ENCODE measurements around the gene BCL3. TPM values are rescaled to one million over a fixed set of nuclear protein-coding genes. Genes with fewer than 3 reads are reported as not detected.

BCL3 gene
- total RNA-seq, 6 experiments from 2014 or later = 12.9 to 20.1 (median 16.7) TPM

GRCh38 chr19:44741841-44742329 is 6.6 kb upstream of the BCL3 start:
- H3K9me3 Mint-ChIP-seq = no peaks in the 10 kb centered on the region
- peaks cover 66% of the 10 kb centered on the region for H3K4me1 Mint-ChIP-seq (ENCODE audit: low read depth)
- no peak for TF ChIP-seq CTCF (IDR thresholded peaks at IDR 0.05)
- H3K27me3 Mint-ChIP-seq (ENCODE audit: insufficient read depth) = no peaks in the 10 kb centered on the region; the same call in 1 of the 2 replicates
- peak overlapping the region; percentile 77 for H3K4me3 Mint-ChIP-seq
- H3K27ac Mint-ChIP-seq = peak overlapping the region; percentile 95
- H3K36me3 Mint-ChIP-seq (ENCODE audit: low read depth) = no peaks in the 10 kb centered on the region
- peak; percentile 99 for DNase-seq

DNA sequence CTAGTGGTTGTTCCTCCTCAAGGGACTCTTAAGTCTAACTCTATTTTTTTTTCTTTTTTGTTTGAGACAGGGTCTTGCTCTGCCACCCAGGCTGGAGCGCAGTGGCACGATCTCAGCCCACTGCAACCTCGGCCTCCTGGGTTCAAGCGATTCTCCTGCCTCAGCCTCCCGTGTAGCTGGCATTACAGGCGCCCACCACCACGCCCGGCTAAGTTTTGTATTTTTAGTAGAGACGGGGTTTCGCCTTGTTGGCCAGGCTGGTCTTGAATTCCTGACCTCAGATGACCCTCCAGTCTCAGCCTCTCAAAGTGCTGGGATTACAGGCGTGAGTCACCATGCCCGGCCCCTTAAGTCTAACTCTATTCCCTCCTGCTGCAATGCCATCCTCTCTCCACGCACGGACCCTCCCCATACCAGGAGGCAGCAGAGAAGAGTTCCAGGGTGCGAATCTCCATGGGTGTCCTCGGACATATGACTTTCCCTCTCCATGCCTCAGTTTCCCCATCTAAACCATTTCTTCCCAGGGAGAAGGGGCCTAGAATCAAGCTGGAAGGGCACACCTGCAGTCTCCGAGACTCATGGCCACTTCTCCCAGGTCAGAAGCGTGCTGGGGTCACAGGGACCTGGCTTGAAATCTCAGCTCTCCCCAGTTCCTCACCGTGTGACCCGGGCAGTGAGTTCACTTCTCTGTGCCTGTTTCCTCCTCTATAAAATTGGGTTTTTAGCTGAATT is 6.0 kb upstream of the BCL3 start:
- peak overlapping the region; percentile 77 for H3K4me3 Mint-ChIP-seq
- H3K36me3 Mint-ChIP-seq (ENCODE audit: low read depth) = no peaks in the 10 kb centered on the region
- no peak for TF ChIP-seq CTCF (IDR thresholded peaks at IDR 0.05)
- H3K27me3 Mint-ChIP-seq (ENCODE audit: insufficient read depth) = no peaks in the 10 kb centered on the region; the same call in 1 of the 2 replicates
- peak; percentile 47 for DNase-seq
- peaks cover 68% of the 10 kb centered on the region for H3K4me1 Mint-ChIP-seq (ENCODE audit: low read depth)
- no peaks in the 10 kb centered on the region for H3K9me3 Mint-ChIP-seq
- H3K27ac Mint-ChIP-seq = peak overlapping the region; percentile 95

DNA sequence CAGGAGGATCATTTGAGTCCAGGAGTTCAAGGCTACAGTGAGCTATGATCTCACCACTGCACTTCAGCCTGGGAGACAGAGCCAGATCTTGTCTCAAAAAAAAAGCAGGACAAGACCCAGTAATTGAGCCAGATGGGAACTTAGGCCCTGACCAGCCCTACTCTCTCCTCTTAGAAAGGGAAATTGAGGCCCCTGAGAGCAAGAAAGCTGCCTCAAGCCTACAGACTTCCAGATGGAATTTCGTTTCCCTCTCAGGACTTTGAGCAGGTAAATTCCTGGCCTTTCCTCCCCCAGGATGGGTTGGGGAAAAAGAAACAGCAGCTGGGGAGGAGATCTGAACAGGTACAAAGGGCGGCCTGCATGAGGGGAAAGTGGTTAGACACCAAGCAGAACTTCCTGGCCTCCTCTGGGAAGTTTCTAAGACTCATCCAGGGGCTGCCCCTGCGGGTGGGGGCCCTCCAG is 3.6 kb upstream of the BCL3 start:
- TF ChIP-seq CTCF (IDR thresholded peaks at IDR 0.05) = no peak
- Mint-ChIP-seq H3K4me3 (no peak overlapping the region), H3K9me3 (no peaks in the 10 kb centered on the region), H3K27me3 (ENCODE audit: insufficient read depth) (peaks cover 1% of the 10 kb centered on the region), H3K27ac (peak overlapping the region; percentile 34), H3K4me1 (ENCODE audit: low read depth) (peaks cover 72% of the 10 kb centered on the region), H3K36me3 (ENCODE audit: low read depth) (peaks cover 8% of the 10 kb centered on the region)
- no peak for DNase-seq

DNA sequence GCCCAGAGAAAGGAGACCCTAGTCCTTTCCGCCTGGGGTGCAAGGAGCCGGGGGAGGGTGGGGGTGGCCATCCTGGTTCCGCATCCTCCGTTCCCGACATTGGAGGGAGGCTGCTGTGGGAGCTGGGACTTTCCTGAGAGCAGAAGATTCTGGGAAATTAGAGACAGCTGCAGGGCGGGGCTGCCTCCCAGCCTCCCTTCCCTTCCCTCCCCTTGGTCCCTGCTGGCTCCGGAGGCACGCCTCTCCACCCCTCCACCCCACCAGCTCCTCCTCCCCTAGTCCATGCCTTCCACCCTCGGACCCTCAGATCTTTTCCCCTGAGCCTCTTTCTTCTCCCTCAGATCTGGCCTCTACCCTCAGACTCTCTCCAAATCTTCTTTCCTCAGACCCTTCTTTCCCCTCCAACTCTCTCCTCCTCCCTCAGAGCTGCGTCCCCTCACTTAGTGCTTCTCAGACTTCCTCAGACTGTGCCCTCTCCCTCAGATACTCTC is 3.1 kb upstream of the BCL3 start:
- Mint-ChIP-seq H3K27ac (peak overlapping the region; percentile 34), H3K9me3 (no peaks in the 10 kb centered on the region), H3K4me3 (peak overlapping the region; percentile 23; the same call in 1 of the 2 replicates), H3K36me3 (ENCODE audit: low read depth) (peaks cover 9% of the 10 kb centered on the region), H3K27me3 (ENCODE audit: insufficient read depth) (peaks cover 1% of the 10 kb centered on the region), H3K4me1 (ENCODE audit: low read depth) (peaks cover 71% of the 10 kb centered on the region)
- DNase-seq = peak; percentile 40
- TF ChIP-seq CTCF (IDR thresholded peaks at IDR 0.05) = no peak

- Mint-ChIP-seq H3K27ac (peak overlapping the region; percentile 34), H3K27me3 (ENCODE audit: insufficient read depth) (peaks cover 1% of the 10 kb centered on the region), H3K4me3 (no peak overlapping the region; the same call in 1 of the 2 replicates), H3K9me3 (no peaks in the 10 kb centered on the region), H3K36me3 (ENCODE audit: low read depth) (peaks cover 9% of the 10 kb centered on the region), H3K4me1 (ENCODE audit: low read depth) (peaks cover 76% of the 10 kb centered on the region)
- no peak for TF ChIP-seq CTCF (IDR thresholded peaks at IDR 0.05)
- no peak for DNase-seq
Observed at GRCh38 chr19:44745887-44746600, 2.5 kb upstream of the BCL3 start.
